Esophagus squamous epithelium (tissue), 5 donors: ENCODE data around the gene RTL5. TPM values are rescaled to one million over a fixed set of nuclear protein-coding genes. Genes with fewer than 3 reads are reported as not detected.

Experiments
- DNase-seq: peaks from one replicate; lab custom pipeline; 2025; lab: John Stamatoyannopoulos, UW
- H3K27ac ChIP-seq, 4 donors: fragments of 200-600 bp; sonication (generic); one replicate each; pipeline ENCODE4 v1.5.1; 2016 to 2019; ENCODE audit warnings: mild to moderate bottlenecking in 1 of 4
- H3K27me3 ChIP-seq, 4 donors: fragments of 200-600 bp; sonication (generic); 1 replicate in 3 of 4; 2 replicates in 1 of 4; pipeline versions ENCODE4 v1.5.1 to v1.6.0; 2017 to 2021; ENCODE audit warnings: antibody characterized with exemption in 1 of 4
- H3K36me3 ChIP-seq, 3 donors: fragments of 200-600 bp; sonication (generic); one replicate each; pipeline ENCODE4 v1.5.1; 2016 to 2019
- H3K4me1 ChIP-seq, 3 donors: fragments of 200-600 bp; sonication (generic); one replicate each; pipeline ENCODE4 v1.5.1; 2017 to 2019
- H3K4me3 ChIP-seq, 4 donors: fragments of 200-600 bp; sonication (generic); 1 replicate in 3 of 4; 2 replicates in 1 of 4; pipeline ENCODE4 v1.5.1; 2016 to 2019; ENCODE audit warnings: mild to moderate bottlenecking in 2 of 4, moderate library complexity in 1 of 4
- H3K9me3 ChIP-seq, 3 donors: fragments of 200-600 bp; sonication (generic); one replicate each; pipeline ENCODE4 v1.5.1; 2016 to 2019
- POLR2A ChIP-seq, 4 donors: fragments of 450-650 bp; IDR thresholded peaks; one replicate each; pipeline ENCODE4 v1.6.1; 2017; ENCODE audit warnings: antibody characterized with exemption in 4 of 4, mild to moderate bottlenecking in 4 of 4, moderate library complexity in 3 of 4
- WGBS, 2 donors: methylation state at CpG; one replicate each; pipeline ENCODE4 v1.1.5; 2018; 5-methylcytosine and 5-hydroxymethylcytosine counted together
- intact Hi-C: fragments of 100-400 bp; cut with DNase I; formaldehyde crosslinking; loops from one replicate; pipeline ENCODE4 v1.15.0; 2022
- total RNA-seq, 4 donors: library from RNA; depleted of rRNA; stranded (reverse); fragments of >200 nt; gene quantifications; one replicate each; pipeline ENCODE4 v1.1.0, GENCODE V29; 2016
- TF ChIP-seq, protein P1 (sequence below), 6 experiments: fragments of 450-650 bp in 4 of 6; fragments of 200-600 bp in 2 of 6; sonication (generic) in 2 of 6; IDR thresholded peaks; one replicate each; pipeline ENCODE4 v1.5.1; 2016 to 2019; ENCODE audit warnings: antibody characterized with exemption in 6 of 6, mild to moderate bottlenecking in 4 of 6, moderate library complexity in 4 of 6
- donor health status: DM: yes; HTN: yes; CAD: no.

Gene RTL5
- total RNA-seq, 4 donors from 2014 or later, result 0.08 to 3.6 (median 0.49) TPM

DNA sequence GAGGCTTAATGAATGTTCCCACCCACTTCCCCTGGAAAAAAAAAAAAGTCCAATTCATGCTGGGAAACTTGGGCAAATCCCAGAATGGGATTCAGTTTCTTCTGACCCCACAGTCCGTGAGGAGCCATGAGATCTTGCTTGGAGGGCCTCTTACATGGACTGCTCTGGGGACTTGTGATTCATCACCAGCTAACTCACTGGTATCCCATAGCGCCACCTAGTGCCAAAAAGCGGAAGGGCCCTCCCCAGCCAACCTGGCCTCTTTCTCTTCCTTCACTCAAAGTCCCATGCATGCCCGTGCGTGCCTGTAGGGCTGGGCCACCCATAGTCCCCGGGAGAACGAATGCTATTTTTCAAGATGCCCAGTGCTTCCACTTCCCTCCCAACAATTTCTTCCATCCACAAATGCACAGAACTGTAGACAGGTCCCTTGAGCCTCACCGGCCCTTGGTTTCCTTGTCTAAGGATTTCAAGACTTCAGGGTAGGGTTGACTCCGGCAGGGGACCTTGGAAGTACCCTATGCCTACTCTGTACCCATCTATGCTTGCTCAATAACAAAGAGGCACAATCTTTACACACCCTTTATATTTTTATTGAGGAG lies 5.1 kb downstream of the RTL5 start:
- H3K27ac ChIP-seq, result peak overlapping the region in 3 of 4 donors; percentile 68 to 83 (median 69)
- no peaks in the 10 kb centered on the region for H3K9me3 ChIP-seq
- H3K36me3 ChIP-seq, result no peaks in the 10 kb centered on the region
- peaks cover 0 to 14% (median 3%) of the 10 kb centered on the region in 4 donors for H3K27me3 ChIP-seq
- H3K4me1 ChIP-seq, result peaks cover 11 to 88% (median 21%) of the 10 kb centered on the region in 3 donors
- intact Hi-C loops, result loop anchor here (10.0 kb wide), 1 partner anchor 112 kb away; no protein-coding TSS in a partner anchor
- H3K4me3 ChIP-seq, result no peak overlapping the region
- 10 to 11% methylated on average over 8 of the region's 9 CpGs for WGBS, 2 donors
- no peak for DNase-seq
- TF ChIP-seq, protein P1, sequence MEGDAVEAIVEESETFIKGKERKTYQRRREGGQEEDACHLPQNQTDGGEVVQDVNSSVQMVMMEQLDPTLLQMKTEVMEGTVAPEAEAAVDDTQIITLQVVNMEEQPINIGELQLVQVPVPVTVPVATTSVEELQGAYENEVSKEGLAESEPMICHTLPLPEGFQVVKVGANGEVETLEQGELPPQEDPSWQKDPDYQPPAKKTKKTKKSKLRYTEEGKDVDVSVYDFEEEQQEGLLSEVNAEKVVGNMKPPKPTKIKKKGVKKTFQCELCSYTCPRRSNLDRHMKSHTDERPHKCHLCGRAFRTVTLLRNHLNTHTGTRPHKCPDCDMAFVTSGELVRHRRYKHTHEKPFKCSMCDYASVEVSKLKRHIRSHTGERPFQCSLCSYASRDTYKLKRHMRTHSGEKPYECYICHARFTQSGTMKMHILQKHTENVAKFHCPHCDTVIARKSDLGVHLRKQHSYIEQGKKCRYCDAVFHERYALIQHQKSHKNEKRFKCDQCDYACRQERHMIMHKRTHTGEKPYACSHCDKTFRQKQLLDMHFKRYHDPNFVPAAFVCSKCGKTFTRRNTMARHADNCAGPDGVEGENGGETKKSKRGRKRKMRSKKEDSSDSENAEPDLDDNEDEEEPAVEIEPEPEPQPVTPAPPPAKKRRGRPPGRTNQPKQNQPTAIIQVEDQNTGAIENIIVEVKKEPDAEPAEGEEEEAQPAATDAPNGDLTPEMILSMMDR (IDR thresholded peaks at IDR 0.05), result peak; percentile 71 to 90 (median 82)
- no peak for TF ChIP-seq POLR2A (IDR thresholded peaks at IDR 0.05)

DNA sequence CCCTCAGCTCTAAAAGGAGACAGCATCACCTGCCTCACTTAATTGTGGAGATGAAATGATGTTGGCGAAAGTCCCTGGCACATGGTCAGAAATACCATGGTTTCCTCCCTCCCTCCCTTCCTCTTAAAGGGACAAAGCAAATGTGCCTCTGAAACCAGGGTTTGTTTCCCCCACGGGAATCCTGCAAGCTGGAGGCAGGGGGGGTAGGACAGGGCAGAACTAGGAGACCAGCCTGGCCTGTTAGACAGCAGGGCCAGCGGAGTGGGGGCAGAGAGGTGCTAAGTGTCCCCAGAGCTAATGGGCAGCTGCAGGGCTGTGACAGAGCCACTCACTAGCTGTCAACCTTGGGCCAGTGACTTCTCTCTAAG lies 5.7 kb downstream of the RTL5 start:
- Histone ChIP-seq H3K27me3 (peaks cover 0 to 8% (median 3%) of the 10 kb centered on the region in 4 donors), H3K4me3 (no peak overlapping the region), H3K27ac (peak overlapping the region; percentile 34 to 83 (median 68)), H3K4me1 (peaks cover 11 to 88% (median 23%) of the 10 kb centered on the region in 3 donors), H3K36me3 (no peaks in the 10 kb centered on the region), H3K9me3 (no peaks in the 10 kb centered on the region)
- intact Hi-C loops, result loop anchor here (10.0 kb wide), 1 partner anchor 111 kb away; no protein-coding TSS in a partner anchor
- no peak for DNase-seq
- WGBS, 2 donors, result 0% methylated on average over 1 of the region's 3 CpGs; no CpG with 5 or more reads in 1 of the 2 donors
- TF ChIP-seq, protein P1 (IDR thresholded peaks at IDR 0.05), result no peak
- no peak for TF ChIP-seq POLR2A (IDR thresholded peaks at IDR 0.05)

DNA sequence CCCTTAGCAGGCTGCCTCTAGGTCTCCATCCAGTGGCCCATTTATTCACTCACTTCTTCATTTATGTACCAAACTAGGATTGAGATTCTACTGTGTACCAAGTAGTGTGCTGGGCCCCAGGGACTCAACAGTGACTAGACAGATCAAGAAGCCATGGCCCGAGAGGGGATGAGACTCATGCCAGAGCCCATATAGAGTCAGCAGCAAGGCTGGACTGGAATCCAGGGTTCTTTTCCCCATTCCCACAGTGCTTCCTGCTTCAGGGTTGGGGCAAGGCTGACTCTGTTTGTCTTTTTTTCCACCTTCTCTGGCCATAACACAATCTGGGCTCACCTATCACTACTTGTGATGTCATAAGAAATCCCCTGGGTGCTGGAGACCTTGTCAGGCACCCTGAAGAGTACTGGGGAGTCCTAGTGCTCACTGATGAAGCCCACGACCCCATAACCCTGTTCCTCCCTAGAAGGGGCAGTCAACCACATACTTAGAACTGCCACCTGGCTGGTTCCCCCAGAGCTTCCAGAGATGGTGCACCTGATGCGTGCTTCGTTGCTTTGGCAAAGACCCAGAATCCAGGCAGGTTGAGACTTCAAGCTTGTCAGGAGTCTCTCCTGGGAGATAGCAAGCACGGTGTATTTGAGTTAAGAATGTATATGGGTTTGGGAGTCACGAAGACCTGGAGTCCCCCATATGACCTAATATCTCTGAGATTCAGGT lies 6.2 kb downstream of the RTL5 start:
- Histone ChIP-seq H3K27ac (peak overlapping the region; percentile 34 to 83 (median 68)), H3K36me3 (no peaks in the 10 kb centered on the region), H3K4me1 (peaks cover 11 to 88% (median 28%) of the 10 kb centered on the region in 3 donors), H3K4me3 (no peak overlapping the region), H3K27me3 (peaks cover 0 to 7% (median 1%) of the 10 kb centered on the region in 4 donors), H3K9me3 (no peaks in the 10 kb centered on the region)
- DNase-seq, result no peak
- intact Hi-C loops, result loop anchor here (10.0 kb wide), 1 partner anchor 111 kb away; no protein-coding TSS in a partner anchor
- WGBS, 2 donors, result 37 to 40% methylated on average over 3 to 6 of the region's 6 CpGs
- no peak for TF ChIP-seq POLR2A (IDR thresholded peaks at IDR 0.05)
- TF ChIP-seq, protein P1 (IDR thresholded peaks at IDR 0.05), result no peak

DNA sequence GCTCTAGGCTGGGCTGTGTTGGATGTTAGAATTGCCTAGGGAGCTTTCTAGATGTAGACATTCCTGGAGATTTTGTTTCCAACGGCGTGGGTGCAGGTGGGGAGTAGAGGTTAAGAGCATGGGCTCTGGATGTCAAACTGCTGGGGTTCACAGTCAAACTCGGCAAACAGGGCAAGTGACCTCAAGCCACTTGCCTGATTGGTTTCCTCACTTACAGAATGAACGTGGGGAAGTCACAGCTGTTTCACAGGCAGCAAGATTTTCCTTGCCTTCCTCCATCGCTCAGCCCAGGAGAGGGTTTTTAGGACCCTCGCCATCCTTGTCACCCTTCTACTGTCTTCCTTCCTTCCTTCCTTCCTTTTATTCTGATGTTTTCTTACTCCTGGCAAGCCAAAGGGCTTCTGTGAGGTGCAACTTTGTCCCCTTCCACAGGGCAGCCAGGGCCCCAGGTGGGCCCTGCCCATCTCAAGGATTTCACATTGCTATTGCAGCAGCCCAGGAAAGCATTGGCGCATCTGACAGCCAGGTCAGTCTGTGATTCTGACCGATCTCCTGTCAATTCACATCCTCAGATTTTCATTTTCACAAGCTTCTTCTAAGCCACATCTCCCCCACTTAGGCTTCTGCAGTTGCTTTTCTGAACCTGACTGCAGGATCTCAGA lies 7.0 kb downstream of the RTL5 start:
- TF ChIP-seq, protein P1 (IDR thresholded peaks at IDR 0.05), result no peak
- no peak for TF ChIP-seq POLR2A (IDR thresholded peaks at IDR 0.05)
- no peak for DNase-seq
- peaks cover 11 to 86% (median 28%) of the 10 kb centered on the region in 3 donors for H3K4me1 ChIP-seq

More for the DNA sequence above, 7.0 kb downstream of the RTL5 start:
- Histone ChIP-seq H3K36me3 (no peaks in the 10 kb centered on the region), H3K4me3 (no peak overlapping the region), H3K27me3 (peaks cover 0 to 7% (median 0%) of the 10 kb centered on the region in 4 donors), H3K27ac (peak overlapping the region in 3 of 4 donors; percentile 46 to 69 (median 68)), H3K9me3 (no peaks in the 10 kb centered on the region)
- intact Hi-C loops, result loop anchor here (10.0 kb wide), 1 partner anchor 110 kb away; no protein-coding TSS in a partner anchor
- WGBS, 2 donors, result 56 to 82% methylated on average over 5 to 8 of the region's 8 CpGs
